HG02981 (cell line): ENCODE results near the gene FOXP2.
"Not testable (repeated sequence)": the region's sequence is repeated elsewhere in the genome, so short reads cannot be mapped to it uniquely, and the experiment has no call there.

Source experiments
- ATAC-seq: cut with Tn5 transposase; IDR thresholded peaks from one replicate; pipeline ENCODE4 v1.9.1; 2021; ENCODE audit warnings: mild to moderate bottlenecking, moderate library complexity; ENCODE audit not compliant: unreplicated experiment

FOXP2 gene

GRCh38 chr7:114574384-114574783 is 159.8 kb downstream of the FOXP2 start:
- ATAC-seq, result no peak

DNA sequence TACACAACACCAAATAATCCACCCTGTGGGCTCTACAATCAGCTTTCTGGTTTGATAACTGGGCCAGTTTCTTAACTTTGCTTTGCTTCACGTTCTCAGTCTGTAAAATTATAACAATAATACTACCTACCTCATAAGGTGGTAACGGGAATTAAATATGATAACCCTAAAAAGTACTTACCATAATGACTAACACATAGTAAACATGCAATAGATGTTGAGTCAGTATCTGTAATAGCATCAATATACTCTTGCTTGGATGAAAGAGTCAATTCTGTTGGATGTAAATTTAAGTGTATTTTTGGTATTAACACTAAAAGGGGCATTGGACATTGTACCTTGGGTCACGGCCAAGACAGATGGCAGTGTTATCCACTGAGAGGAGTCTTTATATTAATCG is 160.5 kb downstream of the FOXP2 start:
- no peak for ATAC-seq

- ATAC-seq, result not testable (repeated sequence)
Measured at GRCh38 chr7:114580963-114581362, 166.3 kb downstream of the FOXP2 start.

DNA sequence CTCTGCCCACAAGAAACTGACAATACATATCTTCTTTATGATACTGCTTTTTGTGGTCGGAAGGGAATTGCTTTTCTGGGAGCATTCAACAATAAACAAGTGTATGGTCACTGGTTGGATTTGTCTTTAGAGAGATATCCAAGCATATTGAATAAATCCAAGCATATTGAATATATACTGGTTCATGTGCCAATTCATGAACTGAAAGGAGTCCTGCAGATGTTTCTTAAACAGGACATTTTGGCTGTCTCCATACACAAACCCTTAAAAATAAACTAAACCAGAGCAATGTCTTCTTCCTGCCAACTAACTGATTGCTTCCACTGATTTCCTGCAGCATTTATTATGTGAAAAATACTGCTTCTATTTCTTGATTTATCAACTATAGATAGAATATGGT is 173.9 kb downstream of the FOXP2 start:
- ATAC-seq, result no peak

DNA sequence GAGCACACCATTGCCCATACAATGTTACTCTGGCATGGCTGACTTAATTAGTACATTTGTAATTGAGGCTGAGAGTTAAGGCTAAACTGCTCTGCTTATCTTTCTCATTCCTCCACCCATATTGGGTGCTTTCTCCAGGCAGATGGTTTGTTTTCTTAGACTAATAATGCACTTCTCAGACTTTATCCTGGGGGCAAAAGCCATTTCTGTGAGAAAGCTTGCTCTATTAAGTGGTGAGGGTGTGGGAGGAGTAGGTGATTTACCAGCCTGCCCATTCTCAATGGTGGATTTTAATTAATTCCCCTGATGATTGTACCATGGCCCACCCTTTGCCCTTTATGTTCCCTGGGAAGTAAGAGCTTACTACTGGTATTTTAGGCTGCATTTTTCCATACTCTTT is 174.8 kb downstream of the FOXP2 start:
- ATAC-seq, result no peak

- ATAC-seq, result no peak
Measured at GRCh38 chr7:114590298-114590697, 175.7 kb downstream of the FOXP2 start.

GRCh38 chr7:114598946-114599345 is 184.3 kb downstream of the FOXP2 start:
- no peak for ATAC-seq

GRCh38 chr7:114606100-114606499 is 191.5 kb downstream of the FOXP2 start:
- ATAC-seq, result no peak

DNA sequence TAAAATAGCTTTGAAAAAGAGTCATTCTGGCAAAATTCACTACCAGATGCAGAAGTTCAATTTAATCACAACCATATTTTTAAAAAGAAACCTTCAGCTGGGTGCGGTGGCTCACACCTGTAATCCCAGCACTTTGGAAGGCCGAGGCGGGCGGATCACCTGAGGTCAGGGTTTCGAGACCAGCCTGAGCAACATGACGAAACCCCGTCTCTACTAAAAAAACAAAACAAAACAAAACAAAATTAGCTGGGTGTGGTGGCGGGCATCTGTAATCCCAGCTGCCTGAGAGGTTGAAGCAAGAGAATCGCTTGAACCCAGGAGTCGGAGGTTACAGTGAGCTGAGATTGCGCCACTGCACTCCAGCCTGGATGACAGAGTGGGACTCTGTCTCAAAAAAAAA is 194.2 kb downstream of the FOXP2 start:
- not testable (repeated sequence) for ATAC-seq

DNA sequence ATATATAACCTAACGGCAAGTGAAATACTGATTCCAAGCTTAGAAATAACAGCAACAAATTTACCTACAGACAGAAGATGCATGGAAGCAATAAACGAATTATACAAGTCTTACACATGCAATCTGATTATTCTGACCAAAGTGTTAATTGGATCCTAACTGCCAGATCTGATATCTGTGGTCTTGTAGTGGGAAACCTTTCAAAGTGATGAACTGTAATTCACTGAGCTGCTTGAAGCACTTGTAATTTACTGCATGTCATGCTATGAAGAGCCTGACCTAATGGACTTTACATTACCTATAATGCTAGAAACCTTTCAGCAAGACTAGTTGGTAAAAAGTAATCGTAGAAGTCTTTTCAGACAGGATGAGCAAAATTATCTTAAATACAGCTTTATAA is 205.6 kb downstream of the FOXP2 start:
- ATAC-seq, result no peak

GRCh38 chr7:114622221-114622620 is 207.6 kb downstream of the FOXP2 start:
- ATAC-seq, result no peak

- no peak for ATAC-seq
Measured at GRCh38 chr7:114623146-114623545, 208.5 kb downstream of the FOXP2 start.

GRCh38 chr7:114627231-114627630 is 212.6 kb downstream of the FOXP2 start:
- no peak for ATAC-seq

DNA sequence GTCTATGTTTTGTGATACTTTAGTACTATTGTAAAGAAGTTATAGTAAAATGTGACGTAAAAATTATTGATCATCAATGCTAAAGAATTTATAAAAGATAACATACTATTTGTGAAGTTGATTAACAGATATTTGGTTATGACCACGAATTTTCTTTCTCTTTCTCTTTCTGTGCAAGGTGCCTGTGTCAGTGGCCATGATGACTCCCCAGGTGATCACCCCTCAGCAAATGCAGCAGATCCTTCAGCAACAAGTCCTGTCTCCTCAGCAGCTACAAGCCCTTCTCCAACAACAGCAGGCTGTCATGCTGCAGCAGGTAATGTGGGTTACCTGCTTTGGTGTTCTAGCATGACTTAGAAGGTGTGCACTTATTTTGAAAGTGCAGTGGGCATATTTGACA is 213.7 kb downstream of the FOXP2 start:
- no peak for ATAC-seq

- ATAC-seq, result no peak
Measured at GRCh38 chr7:114629762-114630161, 215.1 kb downstream of the FOXP2 start.

DNA sequence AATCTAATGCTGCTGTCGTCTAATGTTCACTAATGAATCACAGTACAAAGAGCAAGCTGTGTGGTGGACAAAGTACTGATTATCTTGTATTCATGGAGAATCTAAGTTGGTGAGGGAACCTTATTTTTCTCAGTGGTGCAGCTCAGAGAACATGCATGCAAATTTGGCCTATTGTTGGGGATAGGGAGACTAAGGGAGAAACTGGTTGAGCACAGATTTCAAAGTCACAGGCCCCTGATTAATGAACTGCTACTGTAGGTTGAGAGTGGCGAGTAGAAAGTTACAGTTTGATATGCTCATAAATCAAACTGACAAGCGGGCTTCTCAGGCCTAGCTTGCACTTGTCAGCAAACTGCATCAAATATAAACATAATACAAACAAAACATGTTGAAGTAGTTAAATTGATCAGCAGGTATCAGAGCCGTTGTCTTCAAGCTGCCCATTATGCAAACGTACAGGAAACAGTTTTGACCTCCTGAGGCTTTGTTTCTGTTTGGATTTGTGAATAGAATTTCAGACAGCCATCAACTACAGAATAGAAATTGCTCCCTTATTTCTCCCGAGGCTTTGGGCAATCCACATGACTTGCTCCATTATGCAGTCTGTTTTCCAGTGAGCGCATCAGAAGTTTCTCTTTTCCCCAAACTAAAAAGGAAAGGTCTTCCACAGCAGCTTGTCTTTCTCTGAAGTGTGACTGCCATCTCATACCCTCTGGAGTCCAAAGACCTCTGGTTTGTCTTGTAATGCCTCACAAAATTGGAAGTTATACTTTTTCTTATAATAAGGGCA is 215.8 kb downstream of the FOXP2 start:
- ATAC-seq, result no peak

DNA sequence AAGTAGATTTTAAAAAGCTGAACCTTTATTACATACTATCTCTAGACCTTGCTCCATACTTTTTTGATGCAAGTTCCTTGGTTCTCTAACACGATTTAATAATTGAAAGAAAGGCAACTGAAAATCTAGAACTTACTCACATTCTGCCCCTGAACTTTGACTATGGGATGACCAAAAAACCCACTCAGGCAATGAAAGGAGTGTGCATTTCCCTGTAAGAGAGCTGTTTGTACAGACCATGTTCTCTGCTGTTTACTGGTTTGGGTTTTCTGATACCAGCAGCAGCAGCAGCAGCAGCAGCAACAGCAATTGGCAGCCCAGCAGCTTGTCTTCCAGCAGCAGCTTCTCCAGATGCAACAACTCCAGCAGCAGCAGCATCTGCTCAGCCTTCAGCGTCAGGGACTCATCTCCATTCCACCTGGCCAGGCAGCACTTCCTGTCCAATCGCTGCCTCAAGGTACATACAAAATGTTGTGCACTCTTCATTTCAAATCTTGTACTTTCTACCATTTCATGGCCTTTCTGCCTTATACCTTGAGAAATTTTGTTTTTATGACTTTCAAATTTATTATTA is 216.7 kb downstream of the FOXP2 start:
- no peak for ATAC-seq

DNA sequence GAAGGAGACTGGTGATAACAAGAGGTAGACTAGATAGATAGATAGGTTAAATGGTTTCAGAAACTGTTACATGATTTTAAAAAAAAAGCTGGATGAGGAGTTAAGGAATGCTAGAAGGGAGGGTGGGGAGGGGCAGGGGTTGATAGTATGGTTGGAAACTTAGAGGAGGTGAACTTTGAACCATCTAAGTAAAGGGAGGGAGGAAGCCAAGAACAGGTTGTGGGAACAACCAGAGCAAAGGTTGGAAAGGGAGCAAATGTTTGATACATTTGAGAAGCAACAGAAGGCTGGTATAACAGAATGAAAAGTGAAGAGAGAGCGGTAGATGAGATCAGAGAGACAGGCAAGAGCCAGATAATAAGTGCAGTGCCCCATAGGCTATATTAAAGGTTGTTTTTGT is 224.8 kb downstream of the FOXP2 start:
- no peak for ATAC-seq

GRCh38 chr7:114644455-114644854 is 229.8 kb downstream of the FOXP2 start:
- ATAC-seq, result no peak

- no peak for ATAC-seq
Measured at GRCh38 chr7:114645451-114645850, 230.8 kb downstream of the FOXP2 start.

DNA sequence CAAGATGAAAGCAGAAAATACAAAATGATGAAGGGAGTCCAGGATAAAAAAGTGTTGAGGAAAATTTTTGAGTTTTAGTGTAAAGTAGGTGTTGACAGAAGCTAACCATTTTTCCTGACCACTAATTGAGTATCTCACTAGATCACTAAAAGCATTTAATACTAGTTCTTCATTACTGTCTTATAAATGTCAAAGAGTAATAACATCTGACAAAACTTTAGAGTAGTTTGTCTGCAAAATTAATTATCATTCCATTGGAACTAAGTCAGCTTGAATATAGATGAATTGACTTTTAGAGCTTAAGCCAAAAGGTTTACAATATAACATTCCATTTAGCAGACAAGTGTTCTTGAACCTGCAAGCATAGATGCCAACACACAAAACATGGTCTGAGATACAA is 232.9 kb downstream of the FOXP2 start:
- no peak for ATAC-seq

- ATAC-seq, result no peak
Measured at GRCh38 chr7:114648117-114648516, 233.5 kb downstream of the FOXP2 start.

- ATAC-seq, result no peak
Measured at GRCh38 chr7:114648680-114649079, 234.1 kb downstream of the FOXP2 start.
